Middle frontal gyrus (tissue), 1 donor: ENCODE results near the gene RIPK4.
"Not testable (repeated sequence)": the region's sequence is repeated elsewhere in the genome, so short reads cannot be mapped to it uniquely, and the experiment has no call there.

Experiments used
- DNase-seq: peaks from one replicate; pipeline ENCODE4 v3.0.0-alpha.2; 2015; ENCODE audit warnings: low spot score; ENCODE audit errors: extremely low spot score

RIPK4 gene

DNA sequence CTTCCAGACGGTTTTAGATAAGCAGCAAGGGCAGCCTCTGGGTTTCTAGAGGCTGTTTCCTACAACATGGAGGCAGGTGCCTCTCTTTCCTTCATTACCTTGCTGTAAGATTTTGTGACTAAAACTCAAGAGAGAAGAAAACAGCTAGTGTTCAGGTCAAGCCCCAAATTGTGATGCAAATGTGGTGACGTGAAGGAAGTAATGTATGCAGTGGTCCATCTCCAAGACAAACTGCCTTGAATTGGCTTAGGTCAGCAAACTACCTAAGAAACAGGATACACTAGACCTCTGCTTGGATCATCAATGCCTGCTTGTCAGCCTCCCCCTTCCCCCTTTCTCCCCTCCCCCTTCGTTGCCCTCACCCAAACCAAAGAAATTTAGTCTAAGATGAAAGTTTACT, 28.9 kb upstream of the RIPK4 start:
- no peak for DNase-seq

DNA sequence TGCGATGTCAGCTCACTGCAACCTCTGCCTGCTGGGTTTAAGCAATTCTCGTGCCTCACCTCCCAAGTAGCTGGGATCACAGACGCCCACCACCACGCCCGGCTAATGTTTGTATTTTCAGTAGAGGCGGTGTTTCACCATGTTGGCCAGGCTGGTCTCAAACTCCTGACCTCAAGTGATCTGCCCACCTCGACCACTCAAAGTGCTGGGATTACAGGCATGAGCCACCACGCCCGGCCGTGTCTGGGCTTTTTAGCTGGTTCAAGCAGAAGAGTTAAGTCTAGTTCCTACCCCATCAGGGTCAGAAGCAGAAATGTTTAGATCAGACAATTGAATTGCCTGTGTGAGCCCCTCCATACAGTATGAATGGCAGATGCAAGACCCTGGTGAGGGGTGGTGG, 27.7 kb upstream of the RIPK4 start:
- no peak for DNase-seq

DNA sequence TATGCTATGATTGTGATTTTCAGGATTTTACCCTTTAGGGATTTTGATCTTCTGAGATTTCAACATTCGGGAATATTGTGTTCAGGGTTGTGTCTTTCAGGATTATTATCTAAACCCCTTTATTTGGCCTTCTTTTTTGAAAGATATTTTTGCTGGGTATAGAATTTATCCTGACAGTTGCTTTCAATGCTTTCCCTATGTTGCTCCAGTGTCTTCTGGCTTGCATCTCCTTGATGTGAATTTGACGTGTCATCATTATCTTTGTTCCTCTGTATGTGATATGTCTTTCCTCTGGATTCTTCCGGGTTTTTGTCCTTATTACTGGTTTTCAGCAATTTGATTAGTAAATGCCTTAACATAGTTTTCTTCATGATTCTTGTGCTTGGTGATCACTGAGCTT, 25.9 kb upstream of the RIPK4 start:
- no peak for DNase-seq

DNA sequence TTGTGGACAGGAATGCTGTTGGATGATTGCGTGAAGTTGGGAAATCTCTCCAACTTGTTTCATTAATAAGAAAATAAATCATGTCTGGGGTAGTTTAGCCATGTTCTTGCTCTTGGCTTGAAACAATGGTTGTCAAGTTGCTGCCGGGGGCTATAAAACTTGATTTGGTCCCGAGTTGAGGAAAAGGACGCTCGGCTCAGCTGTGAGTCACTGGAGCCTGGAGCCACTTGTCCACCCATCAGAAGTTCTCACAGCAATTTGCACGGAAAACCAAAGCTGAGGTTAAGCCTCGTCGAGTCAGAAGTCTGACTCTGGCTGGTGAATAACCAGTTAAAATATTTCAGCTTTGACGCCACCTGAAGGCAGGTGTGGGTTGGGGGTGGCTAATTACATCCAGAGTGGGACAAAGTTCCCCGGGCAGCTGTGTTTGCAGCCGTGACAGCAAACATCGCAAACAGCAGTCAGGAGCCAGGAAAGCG, 19.7 kb upstream of the RIPK4 start:
- DNase-seq, result no peak

DNA sequence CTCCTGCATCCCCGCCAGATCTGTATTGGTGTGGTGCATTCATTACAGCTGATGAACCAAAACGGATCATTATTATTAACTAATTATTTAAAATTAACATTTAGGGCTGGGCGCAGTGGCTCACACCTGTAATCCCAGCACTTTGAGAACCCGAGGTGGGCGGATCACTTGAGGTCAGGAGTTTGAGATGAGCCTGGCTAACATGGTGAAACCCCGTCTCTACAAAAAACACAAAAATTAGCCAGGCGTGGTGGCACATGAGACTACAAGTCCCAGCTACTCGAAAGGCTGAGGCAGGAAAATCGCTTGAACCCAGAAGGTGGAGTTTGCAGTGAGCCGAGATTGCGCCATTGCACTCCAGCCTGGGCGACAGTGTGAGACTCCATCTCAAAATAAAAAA, 18.4 kb upstream of the RIPK4 start:
- DNase-seq, result not testable (repeated sequence)

DNA sequence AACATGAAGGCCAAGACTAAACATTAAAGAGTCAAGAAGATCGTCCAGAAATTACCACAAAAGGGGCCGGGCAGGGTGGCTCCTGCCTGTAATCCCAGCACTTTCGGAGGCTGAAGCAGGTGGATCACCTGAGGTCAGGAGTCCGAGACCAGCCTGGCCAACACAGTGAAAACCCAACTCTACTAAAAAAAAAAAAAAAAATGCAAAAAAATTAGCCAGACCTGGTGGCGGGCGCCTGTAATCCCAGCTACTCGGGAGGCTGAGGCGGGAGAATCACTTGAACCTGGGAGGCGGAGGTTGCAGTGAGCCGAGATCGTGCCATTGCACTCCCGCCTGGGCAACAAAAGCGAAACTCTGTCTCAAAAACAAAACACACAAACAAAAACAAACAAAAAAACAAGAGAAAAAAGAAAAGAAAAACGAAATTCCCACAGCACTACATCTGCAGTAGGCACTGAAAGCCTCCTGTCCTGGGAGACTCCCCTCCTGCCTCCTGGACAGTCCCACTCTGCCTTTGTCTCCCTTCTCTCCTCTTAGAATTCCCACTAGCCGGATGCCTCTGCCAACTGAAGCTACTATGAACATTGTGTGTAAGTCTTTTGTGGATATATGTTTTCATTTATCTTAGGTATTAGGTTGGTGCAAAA, 17.7 kb upstream of the RIPK4 start:
- no peak for DNase-seq

DNA sequence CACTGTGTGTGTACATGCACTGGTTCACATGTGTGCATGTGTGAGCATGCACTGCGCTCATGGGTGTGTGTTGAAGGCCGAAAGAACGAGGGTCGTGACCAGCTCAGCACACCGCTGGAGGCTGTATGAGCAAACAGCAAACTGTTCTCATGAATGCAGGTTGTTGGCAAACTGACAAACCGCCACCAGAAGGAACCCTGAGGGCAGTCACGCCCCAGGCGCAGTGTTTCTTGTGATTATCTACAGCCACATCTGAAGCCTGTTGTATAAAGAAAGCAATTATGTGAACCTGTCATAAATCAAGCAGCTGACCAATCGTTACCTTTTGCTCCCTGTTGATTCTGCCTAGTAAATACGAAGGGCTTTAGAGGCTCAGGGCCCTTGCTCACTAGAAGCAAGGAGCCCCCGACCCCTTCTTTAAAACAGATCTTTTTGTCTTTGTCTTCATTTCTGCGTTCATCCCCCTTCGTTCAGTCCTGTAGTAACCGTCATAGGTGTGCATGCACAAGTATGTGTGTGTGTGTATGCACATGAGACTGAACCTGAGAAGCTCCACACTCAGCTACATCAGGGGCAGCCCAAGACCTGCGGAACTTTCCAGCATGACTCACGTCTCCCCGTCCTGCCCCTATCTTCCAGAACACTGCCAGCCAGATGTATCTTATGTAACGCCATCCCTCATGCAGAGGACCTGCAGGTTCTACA, 16.8 kb upstream of the RIPK4 start:
- no peak for DNase-seq

DNA sequence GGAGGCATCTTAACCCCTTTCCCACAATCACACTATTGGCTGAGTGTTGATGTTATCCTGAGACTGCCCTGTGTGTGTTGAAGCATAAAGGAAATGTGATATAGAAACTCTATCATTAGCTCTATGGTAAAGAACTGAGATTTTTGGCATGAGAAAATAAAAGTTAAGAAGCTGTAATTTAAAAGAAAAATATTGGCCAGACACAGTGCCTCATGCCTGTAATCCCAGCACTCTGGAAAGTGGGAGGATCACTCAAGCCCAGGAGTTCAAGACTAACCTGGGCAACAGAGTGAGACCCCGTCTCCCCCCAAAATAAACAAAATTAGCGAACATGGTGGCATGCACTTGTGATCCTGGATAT, 14.2 kb upstream of the RIPK4 start:
- no peak for DNase-seq

DNA sequence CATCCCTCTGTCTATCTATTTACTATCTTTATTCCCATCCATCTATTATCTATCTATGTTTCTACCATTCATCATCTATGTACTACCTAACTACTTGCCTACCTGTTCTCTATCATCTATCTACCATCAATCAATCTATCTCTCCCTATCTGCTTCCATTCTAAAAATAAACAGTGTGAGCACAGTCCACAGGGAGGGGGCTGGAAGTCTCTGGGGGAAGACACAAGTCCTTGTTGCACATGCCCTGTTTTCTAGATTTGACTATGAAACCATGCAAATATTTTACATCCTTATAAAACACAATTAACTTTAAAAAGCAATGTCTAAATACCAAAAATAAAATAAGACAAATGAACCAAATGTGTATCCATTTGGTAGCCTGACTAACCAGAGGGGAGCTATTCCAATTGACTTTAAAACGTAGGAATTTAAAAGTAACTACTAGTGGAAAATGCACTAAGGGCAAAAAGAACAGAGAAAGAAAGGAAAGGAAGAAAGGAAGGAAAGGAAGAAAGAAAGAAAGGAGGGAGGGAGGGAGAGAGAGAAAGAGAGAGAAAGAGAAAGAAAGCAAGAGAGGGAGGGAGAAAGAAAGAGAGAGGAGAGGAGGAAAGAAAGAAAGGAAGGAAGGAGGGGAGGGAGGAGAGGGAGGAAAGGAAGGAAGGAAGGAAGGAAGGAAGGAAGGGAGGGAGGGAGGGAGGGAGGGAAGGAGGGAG, 13.6 kb upstream of the RIPK4 start:
- DNase-seq, result no peak

DNA sequence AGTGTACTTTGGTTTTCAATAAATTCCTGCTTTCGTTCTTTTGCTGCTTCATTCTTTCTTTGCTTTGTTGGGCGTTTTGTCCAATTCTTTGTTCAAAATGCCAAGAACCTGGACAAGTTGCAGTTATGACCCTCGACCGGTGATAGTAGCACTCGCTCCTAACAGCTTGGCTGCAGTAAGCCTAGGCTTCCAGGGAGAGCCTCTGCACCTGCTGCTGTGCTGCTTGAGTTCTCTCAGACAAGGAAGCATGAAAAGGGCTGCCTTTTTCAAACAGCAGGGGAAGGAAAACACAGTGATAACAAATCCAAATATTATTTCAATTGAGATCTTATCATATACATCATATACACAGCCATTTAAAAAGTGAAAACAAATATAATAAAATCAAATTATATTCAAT, 12.8 kb upstream of the RIPK4 start:
- DNase-seq, result no peak

DNA sequence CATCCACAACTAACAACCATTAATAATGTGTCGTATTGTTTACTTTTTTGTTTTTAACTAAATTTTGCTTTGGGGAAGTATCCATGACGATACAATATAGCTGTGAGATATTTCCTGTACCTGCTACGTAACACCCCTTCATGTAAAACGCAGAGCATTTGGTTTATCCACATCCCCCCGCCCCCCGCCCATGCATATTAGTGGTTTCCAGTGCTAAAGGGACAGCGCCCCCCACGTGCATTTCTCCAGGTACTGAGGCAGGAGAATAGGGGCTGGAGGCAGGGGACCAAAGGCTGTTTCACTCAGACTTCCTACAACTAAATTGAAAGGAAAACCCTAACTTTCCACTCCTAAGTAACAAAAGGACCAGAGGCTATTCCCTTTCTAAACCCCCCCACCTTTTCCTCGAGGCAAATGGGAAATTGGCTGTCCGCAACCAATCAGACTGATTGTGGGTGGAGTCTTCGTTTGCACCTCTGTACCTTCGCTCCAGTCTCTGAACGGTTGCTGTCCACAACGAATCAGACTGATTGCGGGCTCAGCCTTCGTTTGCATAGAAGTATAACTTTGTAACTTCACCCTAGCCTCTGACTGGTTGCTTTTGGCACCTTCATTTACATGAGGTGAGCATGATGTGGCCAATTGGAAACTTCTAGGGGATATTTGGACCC, 12.2 kb upstream of the RIPK4 start:
- no peak for DNase-seq

DNA sequence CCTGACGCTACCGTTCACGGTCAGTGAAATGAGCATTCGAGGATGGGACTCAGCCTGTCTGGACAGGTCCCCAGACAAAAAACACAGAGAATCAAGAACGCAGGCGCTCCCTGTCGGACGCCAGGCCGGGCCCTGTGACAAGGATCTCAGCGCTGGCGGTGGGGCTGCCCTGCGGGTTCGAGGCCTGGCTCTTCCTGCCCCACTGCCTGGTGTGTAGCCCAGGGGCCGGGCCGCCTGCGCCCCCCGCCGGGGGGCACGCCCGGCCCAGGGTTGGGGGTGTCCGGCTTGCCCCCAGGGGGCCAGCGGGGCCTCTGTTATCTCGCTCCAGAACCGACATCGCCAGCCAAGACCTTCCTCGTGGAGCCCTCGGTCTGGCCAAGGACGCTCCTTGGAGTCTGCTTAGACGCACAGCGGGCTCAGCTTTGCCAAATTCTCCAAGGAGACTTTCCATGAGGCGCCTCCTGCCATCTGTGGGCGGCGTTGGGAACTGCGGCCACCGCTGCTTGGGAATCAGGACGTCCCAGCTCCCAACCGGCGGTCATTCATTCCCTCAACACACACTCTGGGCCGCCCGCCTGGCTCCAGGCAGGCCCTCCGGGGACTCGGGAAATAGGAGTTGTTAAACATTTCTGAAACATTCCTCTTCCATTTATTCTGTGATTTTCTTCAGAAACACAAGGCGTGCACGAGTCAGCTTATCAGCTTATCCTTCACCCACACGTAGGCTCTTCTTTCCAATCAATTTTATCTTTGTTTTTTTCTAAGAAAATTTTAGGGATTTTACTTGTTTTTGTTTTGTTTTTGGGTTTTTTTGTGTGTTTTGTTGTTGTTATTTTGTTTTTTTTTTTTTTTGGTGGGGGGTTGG, 11.3 kb upstream of the RIPK4 start:
- DNase-seq, result peak; percentile 68

DNA sequence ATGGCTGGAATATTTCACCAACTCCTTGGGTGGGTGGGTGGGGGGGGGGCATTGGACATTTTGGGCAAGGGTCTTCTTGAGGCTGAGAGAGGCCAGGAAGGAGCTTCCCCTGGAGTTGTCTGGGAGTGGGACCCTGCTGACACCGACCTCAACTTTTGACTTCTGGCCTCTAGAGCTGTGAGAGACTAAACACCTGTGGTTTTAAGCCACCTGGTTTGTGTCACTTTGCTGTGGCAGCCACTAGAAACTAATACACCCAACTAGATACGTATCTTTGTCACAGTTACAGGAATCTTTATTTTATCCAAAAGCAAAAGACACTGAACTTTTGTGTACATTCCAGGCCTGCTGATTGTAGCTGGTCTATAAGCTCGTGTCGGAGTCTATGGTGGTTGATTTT, 9.9 kb upstream of the RIPK4 start:
- no peak for DNase-seq

DNA sequence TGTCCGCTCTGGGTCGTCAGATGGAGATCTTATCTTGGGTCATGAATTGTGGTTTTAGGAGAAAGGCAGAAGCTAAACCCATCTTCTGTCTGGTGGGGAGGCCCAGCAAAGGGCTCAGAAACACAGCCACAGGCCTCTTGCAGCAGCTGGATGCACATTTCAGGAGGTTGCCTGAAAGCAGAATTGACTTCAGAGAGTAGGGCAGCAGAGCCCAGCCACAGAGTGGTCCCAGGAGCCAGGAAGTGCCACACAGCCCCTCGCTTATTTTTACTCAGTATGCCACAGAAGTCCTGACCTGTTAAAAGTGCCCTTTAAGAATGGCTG, 8.3 kb upstream of the RIPK4 start:
- no peak for DNase-seq

DNA sequence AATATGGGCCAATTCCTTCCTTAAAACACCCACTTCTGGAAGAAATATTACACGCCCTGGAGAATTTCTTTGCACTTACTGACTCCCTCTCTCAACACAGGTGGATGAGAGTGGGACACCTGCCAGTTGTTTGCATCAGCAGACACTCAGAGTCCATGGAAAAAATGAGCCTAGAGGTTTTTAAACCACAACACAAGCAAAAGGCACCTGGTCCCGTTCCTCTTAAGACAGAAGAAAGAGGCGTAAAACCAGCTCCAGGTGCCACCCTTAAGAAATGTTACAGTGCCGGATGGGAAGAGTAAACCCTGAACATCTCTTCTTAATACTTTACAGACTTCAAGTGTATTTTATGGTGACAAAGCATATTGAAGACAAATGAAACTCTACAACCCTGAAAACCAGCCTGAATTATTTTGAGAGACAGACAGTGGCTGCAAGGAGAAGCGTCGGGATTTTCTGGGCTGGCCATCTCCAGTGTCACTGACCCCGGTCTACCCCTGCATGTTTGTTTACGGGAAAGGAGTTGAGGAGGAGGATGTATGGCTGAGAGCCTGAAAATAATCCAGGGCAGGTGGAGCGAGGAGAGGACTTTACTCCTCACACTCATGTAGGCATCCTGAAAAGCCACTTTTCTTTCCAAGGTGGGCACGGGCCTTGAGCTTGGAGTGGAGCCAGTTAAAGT, 7.8 kb upstream of the RIPK4 start:
- no peak for DNase-seq

DNA sequence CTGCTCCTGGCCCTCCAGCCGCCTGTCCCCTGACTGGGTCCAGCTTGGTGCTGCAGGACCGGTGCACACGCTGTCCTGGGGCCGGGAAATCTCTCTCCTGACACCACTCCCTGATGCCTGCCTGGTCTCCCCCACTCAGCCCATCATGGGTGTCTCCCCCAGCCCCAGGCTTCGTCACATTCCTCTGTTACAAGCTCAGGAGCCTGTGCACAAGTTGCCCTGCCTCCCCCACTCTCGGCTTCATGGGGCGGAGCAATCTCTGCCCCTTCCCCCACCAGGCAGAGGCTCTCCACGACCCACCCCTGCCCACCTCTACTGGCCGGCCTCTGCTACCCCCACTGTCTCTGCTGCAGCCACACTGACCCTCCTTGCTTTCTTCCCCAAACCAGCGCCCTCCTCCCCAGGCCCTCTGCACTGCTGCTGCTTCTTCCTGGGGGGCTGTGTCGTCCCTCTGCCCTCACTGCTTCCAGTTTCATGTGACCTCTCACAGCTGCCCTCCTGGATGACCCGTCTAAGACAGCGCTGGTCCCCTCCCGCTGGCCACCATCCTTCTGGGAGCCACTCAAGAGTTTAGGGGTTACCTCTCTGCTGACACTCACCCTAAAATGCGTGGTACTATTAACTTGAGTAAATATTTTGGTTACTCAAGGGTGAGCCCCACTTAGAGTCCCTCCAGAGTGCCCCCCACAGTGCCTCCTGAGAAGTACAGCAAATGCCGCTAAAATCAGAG, 5.7 kb upstream of the RIPK4 start:
- DNase-seq, result no peak

DNA sequence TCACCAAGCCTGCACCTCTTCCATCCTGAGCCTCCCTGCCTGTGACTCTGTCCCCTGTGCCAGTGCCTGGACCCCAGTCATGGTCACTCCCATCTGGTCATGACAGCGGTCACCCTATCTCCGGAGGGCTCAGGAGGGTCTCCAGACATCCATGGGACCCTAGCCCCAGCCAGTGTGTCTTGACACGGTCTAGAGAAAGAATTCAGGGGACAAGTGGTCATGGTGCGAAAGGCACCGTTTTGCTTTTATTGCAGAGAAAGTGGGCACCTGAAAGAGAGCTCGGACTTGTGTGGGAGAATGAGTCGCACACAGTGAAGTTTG, 4.7 kb upstream of the RIPK4 start:
- no peak for DNase-seq

DNA sequence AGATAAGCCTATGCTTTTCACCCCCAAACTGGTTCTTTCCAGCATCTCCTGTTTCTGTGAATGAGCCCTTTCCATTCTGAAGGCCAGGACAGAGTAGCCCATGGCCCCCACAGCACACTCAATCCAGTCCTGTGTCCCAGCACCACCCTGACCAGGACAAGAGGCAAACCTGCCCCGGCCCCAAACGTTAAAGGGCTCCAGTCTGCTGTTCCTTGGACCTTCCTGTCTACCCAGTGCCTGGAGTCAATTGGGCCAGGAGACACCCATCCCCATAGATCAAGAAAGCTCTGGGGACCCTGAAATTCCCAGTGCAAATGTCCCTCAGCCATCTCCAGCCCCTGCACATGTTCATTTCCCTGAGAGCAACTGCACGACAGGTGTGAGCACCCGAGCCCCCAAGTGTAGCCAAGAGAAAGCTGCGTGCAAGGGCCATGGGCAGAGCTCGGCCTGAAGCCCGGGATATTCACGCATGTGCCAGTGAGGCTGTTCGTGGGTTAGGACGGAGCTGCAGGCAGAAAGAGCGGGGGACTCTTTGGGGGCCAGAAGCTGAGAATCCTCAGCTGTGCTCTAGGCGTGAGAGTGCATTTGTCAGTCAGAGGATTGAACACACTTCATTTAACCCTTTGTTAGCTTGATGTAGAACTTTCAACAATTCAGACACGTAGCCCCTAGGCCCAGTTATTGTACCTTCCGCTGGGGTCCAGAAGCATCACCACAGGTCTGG, 4.2 kb upstream of the RIPK4 start:
- no peak for DNase-seq

DNA sequence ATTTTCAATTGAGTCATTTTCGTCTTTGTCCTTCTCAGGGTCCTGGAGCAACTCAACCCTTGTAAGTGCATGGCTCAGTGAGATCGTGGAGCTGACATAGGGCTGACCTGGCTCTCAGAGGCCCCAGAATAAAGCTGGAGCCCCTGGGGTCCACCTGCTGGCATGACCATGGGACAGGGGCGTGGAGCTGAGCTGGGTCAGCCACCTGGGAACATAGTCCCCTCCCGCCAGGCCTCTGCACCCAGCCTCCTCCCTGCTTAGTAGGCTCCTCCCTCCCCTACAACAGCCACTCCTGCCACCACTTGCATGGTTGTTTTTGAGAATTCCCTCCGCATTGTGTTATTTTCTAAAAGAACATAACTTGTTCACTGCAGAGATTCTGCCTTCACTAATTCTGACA, 3.1 kb upstream of the RIPK4 start:
- DNase-seq, result no peak

DNA sequence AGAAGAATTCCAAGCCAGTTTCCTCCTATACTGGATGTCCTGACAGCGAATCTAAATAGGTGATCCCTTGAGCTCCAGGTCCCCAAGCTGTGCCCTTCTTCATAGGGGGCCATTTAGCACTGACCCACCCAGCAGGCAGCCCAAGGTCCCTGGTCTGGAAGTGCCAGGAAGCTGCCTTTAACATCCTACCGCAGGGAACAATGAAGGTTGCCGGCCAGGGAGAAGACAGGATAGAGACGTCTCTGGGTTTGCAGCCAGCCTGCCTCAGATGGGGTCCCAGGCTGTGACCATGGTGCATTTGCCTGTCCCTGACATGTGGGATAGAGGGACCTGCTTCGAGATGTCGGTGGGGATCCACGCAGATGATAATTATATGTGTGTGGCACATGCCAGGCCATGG, 2.7 kb upstream of the RIPK4 start:
- DNase-seq, result no peak
